Esophagus muscularis mucosa (tissue), 3 donors: ENCODE measurements around the gene MAP4K4.

ENCODE experiments used
- CTCF ChIP-seq, 3 experiments: fragments of 200-600 bp in 2 of 3; fragments of 450-650 bp in 1 of 3; sonication (generic) in 2 of 3; IDR thresholded peaks; one replicate each; pipeline ENCODE4 v1.5.1; 2017 to 2019; ENCODE audit warnings: antibody characterized with exemption in 3 of 3, mild to moderate bottlenecking in 2 of 3, moderate library complexity in 1 of 3
- EP300 ChIP-seq: sonication (generic); formaldehyde crosslinking; IDR thresholded peaks from one replicate; pipeline ENCODE4 v1.6.1; 2017; ENCODE audit warnings: antibody characterized with exemption

- TF ChIP-seq EP300 (no peak), CTCF (IDR thresholded peaks at IDR 0.05) (no peak)
Observed at GRCh38 chr2:101826716-101827115, 129.2 kb downstream of the MAP4K4 start.
